ENCODE results near the gene NR3C2.

GRCh38 chr4:148395771-148396170 is 46.4 kb downstream of the NR3C2 start:
- TF ChIP-seq CTCF (conservative IDR thresholded peaks at IDR 0.05; ENCODE audit: low read length) (no peak), EZH2phosphoT487 (IDR thresholded peaks at IDR 0.05; ENCODE audit: borderline replicate concordance, low read depth, low read length) (no peak)

All from OCI-LY7 (cell line).